ENCODE measurements around the gene CCL14. TPM values are rescaled to one million over a fixed set of nuclear protein-coding genes. Genes with fewer than 3 reads are reported as not detected.

CCL14 gene
- polyA plus RNA-seq, 1 donor (not counting 4 experiments of a cell fraction or from before 2014, with no cell fraction given) = not detected

- FAIRE-seq (no peak), DNase-seq (ENCODE audit: low read depth, low spot score) (no peak)
- H4K20me1 ChIP-seq (ENCODE audit: control insufficient read depth, extremely low read depth, insufficient read depth, low read length) = no peaks in the 10 kb centered on the region
- H3K9me3 ChIP-seq (ENCODE audit: control insufficient read depth, low read depth, low read length) = no peaks in the 10 kb centered on the region
- no peak overlapping the region for H3K4me2 ChIP-seq (ENCODE audit: control insufficient read depth, extremely low read depth, insufficient read depth, low read depth, low read length)
- dilution Hi-C loops (cut with MboI; ENCODE audit: extremely low pct_ligation_motif_present, low sequenced_read_pairs) = loop anchor here (25.0 kb wide), 1 partner anchor 149 kb away; no protein-coding TSS in a partner anchor
- H3K4me1 ChIP-seq (ENCODE audit: control insufficient read depth, extremely low read depth, insufficient read depth, low read length) = no peaks in the 10 kb centered on the region
- H3K27ac ChIP-seq (ENCODE audit: control insufficient read depth, insufficient read depth, low read length) = no peak overlapping the region
- H3K36me3 ChIP-seq (ENCODE audit: control insufficient read depth in 2 of 2, extremely low read depth in 1 of 2, insufficient read depth in 2 of 2, low read length in 2 of 2) = no peaks in the 10 kb centered on the region
- H3K9me1 ChIP-seq (ENCODE audit: control insufficient read depth, extremely low read depth, insufficient read depth, low read length) = no peaks in the 10 kb centered on the region
- no peak overlapping the region for H3K4me3 ChIP-seq (ENCODE audit: control insufficient read depth in 2 of 3, extremely low read depth in 1 of 3, insufficient read depth in 2 of 3, low read depth in 1 of 3, low read length in 3 of 3)
- H3K9ac ChIP-seq (ENCODE audit: control insufficient read depth, extremely low read depth, insufficient read depth, low read length) = no peak overlapping the region
- TF ChIP-seq EZH2 (IDR thresholded peaks at IDR 0.05; ENCODE audit: low read length) = no peak
- TF ChIP-seq, protein P1, sequence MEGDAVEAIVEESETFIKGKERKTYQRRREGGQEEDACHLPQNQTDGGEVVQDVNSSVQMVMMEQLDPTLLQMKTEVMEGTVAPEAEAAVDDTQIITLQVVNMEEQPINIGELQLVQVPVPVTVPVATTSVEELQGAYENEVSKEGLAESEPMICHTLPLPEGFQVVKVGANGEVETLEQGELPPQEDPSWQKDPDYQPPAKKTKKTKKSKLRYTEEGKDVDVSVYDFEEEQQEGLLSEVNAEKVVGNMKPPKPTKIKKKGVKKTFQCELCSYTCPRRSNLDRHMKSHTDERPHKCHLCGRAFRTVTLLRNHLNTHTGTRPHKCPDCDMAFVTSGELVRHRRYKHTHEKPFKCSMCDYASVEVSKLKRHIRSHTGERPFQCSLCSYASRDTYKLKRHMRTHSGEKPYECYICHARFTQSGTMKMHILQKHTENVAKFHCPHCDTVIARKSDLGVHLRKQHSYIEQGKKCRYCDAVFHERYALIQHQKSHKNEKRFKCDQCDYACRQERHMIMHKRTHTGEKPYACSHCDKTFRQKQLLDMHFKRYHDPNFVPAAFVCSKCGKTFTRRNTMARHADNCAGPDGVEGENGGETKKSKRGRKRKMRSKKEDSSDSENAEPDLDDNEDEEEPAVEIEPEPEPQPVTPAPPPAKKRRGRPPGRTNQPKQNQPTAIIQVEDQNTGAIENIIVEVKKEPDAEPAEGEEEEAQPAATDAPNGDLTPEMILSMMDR (optimal IDR thresholded peaks at IDR 0.05 in 1 of 3, IDR thresholded peaks at IDR 0.05 in 1 of 3, conservative IDR thresholded peaks at IDR 0.05 in 1 of 3; ENCODE audit: extremely low read depth in 1 of 3, insufficient read depth in 2 of 3, low read length in 3 of 3) = no peak
- no peaks in the 10 kb centered on the region for H3K79me2 ChIP-seq (ENCODE audit: control insufficient read depth, insufficient read depth, low read length)
- peaks cover 6% of the 10 kb centered on the region for H3K27me3 ChIP-seq (ENCODE audit: control insufficient read depth, extremely low read depth, insufficient read depth, low read length)
- no peak overlapping the region for H2AFZ ChIP-seq (ENCODE audit: control insufficient read depth, low read length)
Observed at GRCh38 chr17:35988164-35988563, 1.6 kb upstream of the CCL14 start.

DNA sequence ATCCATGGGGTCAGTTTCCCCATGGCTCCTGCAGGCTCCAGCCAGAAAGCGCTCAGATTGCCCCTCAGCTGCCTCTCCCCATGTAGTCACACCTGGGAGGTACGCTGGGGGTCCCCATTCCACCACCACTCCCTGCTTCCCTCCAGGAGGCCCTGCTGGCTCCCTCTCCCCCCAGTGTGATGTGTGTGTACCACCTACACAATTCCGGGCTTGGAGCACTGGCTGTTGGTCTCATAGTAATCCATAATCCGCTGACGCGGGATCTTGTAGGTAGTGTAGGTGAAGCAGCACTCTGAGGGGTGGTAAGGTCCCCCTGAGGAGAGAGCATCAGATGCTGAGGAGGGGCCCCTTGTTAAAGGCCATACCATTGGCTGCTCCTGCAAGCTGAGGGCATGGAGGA is 2.4 kb downstream of the CCL14 start:
- no peak overlapping the region for H3K4me3 ChIP-seq (ENCODE audit: control insufficient read depth in 2 of 3, extremely low read depth in 1 of 3, insufficient read depth in 2 of 3, low read depth in 1 of 3, low read length in 3 of 3)
- H3K27ac ChIP-seq (ENCODE audit: control insufficient read depth, insufficient read depth, low read length) = no peak overlapping the region
- no peaks in the 10 kb centered on the region for H3K79me2 ChIP-seq (ENCODE audit: control insufficient read depth, insufficient read depth, low read length)
- no peaks in the 10 kb centered on the region for H3K9me1 ChIP-seq (ENCODE audit: control insufficient read depth, extremely low read depth, insufficient read depth, low read length)
- dilution Hi-C loops (cut with MboI; ENCODE audit: extremely low pct_ligation_motif_present, low sequenced_read_pairs) = loop anchor here (25.0 kb wide), 1 partner anchor 153 kb away; no protein-coding TSS in a partner anchor
- FAIRE-seq = no peak
- DNase-seq (ENCODE audit: low read depth, low spot score) = no peak
- no peak overlapping the region for H3K4me2 ChIP-seq (ENCODE audit: control insufficient read depth, extremely low read depth, insufficient read depth, low read depth, low read length)
- H3K9me3 ChIP-seq (ENCODE audit: control insufficient read depth, low read depth, low read length) = no peaks in the 10 kb centered on the region
- H3K9ac ChIP-seq (ENCODE audit: control insufficient read depth, extremely low read depth, insufficient read depth, low read length) = no peak overlapping the region
- no peak overlapping the region for H2AFZ ChIP-seq (ENCODE audit: control insufficient read depth, low read length)
- no peaks in the 10 kb centered on the region for H4K20me1 ChIP-seq (ENCODE audit: control insufficient read depth, extremely low read depth, insufficient read depth, low read length)
- peaks cover 9% of the 10 kb centered on the region for H3K27me3 ChIP-seq (ENCODE audit: control insufficient read depth, extremely low read depth, insufficient read depth, low read length)
- no peaks in the 10 kb centered on the region for H3K4me1 ChIP-seq (ENCODE audit: control insufficient read depth, extremely low read depth, insufficient read depth, low read length)
- TF ChIP-seq, protein P1 (optimal IDR thresholded peaks at IDR 0.05 in 1 of 3, IDR thresholded peaks at IDR 0.05 in 1 of 3, conservative IDR thresholded peaks at IDR 0.05 in 1 of 3; ENCODE audit: extremely low read depth in 1 of 3, insufficient read depth in 2 of 3, low read length in 3 of 3) = no peak
- TF ChIP-seq EZH2 (IDR thresholded peaks at IDR 0.05; ENCODE audit: low read length) = no peak
- H3K36me3 ChIP-seq (ENCODE audit: control insufficient read depth in 2 of 2, extremely low read depth in 1 of 2, insufficient read depth in 2 of 2, low read length in 2 of 2) = no peaks in the 10 kb centered on the region
